ENCODE measurements around the gene PROSER2. TPM values are rescaled to one million over a fixed set of nuclear protein-coding genes. Genes with fewer than 3 reads are reported as not detected.

PROSER2 gene
- total and polyA plus RNA-seq, 10 donors, result 1.6 to 15.4 (median 6.1) TPM

- TF ChIP-seq CTCF (IDR thresholded peaks at IDR 0.05 in 8 of 11, conservative IDR thresholded peaks at IDR 0.05 in 3 of 11) (no peak), POLR2AphosphoS5 (IDR thresholded peaks at IDR 0.05) (no peak), POLR2A (IDR thresholded peaks at IDR 0.05) (no peak)
- H3K36me3 ChIP-seq, result no peaks in the 10 kb centered on the region
- H3K27ac ChIP-seq, result no peak overlapping the region
- no peaks in the 10 kb centered on the region for H3K9me3 ChIP-seq
- 87 to 93% (median 89%) methylated on average over 10 to 12 of the region's 12 CpGs for WGBS, 5 donors
- peaks cover 3 to 40% (median 13%) of the 10 kb centered on the region in 6 donors for H3K4me1 ChIP-seq
- DNase-seq, result peak; percentile 67
- no peaks in the 10 kb centered on the region for H3K27me3 ChIP-seq (replicated peaks in 1 of 7)
- no peak overlapping the region for H3K4me3 ChIP-seq
- intact Hi-C loops (cut with DNase I; ENCODE audit: low total_unique reads), result no loop called here
These were observed 55.6 kb downstream of the PROSER2 start for GRCh38 chr10:11878776-11879175.

- WGBS, 5 donors, result 83 to 88% (median 88%) methylated on average over 14 to 15 of the region's 15 CpGs
- DNase-seq, result peak; percentile 59
- Histone ChIP-seq H3K4me3 (no peak overlapping the region), H3K9me3 (no peaks in the 10 kb centered on the region), H3K27me3 (replicated peaks in 1 of 7) (no peaks in the 10 kb centered on the region), H3K4me1 (peaks cover under 1 to 32% (median 9%) of the 10 kb centered on the region in 6 donors), H3K27ac (no peak overlapping the region), H3K36me3 (no peaks in the 10 kb centered on the region)
- no peak for TF ChIP-seq POLR2AphosphoS5 (IDR thresholded peaks at IDR 0.05)
- no peak for TF ChIP-seq CTCF (IDR thresholded peaks at IDR 0.05 in 8 of 11, conservative IDR thresholded peaks at IDR 0.05 in 3 of 11)
- no peak for TF ChIP-seq POLR2A (IDR thresholded peaks at IDR 0.05)
- intact Hi-C loops (cut with DNase I; ENCODE audit: low total_unique reads), result no loop called here
These were observed 56.4 kb downstream of the PROSER2 start for GRCh38 chr10:11879387-11880094.

GRCh38 chr10:11880151-11881029 is 57.2 kb downstream of the PROSER2 start:
- 81 to 89% (median 86%) methylated on average over 25 to 32 of the region's 32 CpGs for WGBS, 5 donors
- H3K9me3 ChIP-seq, result no peaks in the 10 kb centered on the region
- H3K27ac ChIP-seq, result no peak overlapping the region
- no peaks in the 10 kb centered on the region for H3K27me3 ChIP-seq (replicated peaks in 1 of 7)
- peak; percentile 55 for DNase-seq
- H3K4me1 ChIP-seq, result peaks cover 0 to 24% (median under 1%) of the 10 kb centered on the region in 6 donors
- H3K4me3 ChIP-seq, result no peak overlapping the region
- no peaks in the 10 kb centered on the region for H3K36me3 ChIP-seq
- intact Hi-C loops (cut with DNase I; ENCODE audit: low total_unique reads), result no loop called here
- TF ChIP-seq CTCF (IDR thresholded peaks at IDR 0.05 in 8 of 11, conservative IDR thresholded peaks at IDR 0.05 in 3 of 11) (no peak), POLR2A (IDR thresholded peaks at IDR 0.05) (no peak), POLR2AphosphoS5 (IDR thresholded peaks at IDR 0.05) (no peak)

GRCh38 chr10:11881030-11881476 is 57.9 kb downstream of the PROSER2 start:
- no peaks in the 10 kb centered on the region for H3K36me3 ChIP-seq
- no peak for DNase-seq
- intact Hi-C loops (cut with DNase I; ENCODE audit: low total_unique reads), result no loop called here
- TF ChIP-seq POLR2AphosphoS5 (IDR thresholded peaks at IDR 0.05) (no peak), CTCF (IDR thresholded peaks at IDR 0.05 in 8 of 11, conservative IDR thresholded peaks at IDR 0.05 in 3 of 11) (no peak), POLR2A (IDR thresholded peaks at IDR 0.05) (no peak)
- no peaks in the 10 kb centered on the region for H3K27me3 ChIP-seq (replicated peaks in 1 of 7)
- H3K4me1 ChIP-seq, result peaks cover 0 to 17% (median 0%) of the 10 kb centered on the region in 6 donors
- no peak overlapping the region for H3K4me3 ChIP-seq
- no peak overlapping the region for H3K27ac ChIP-seq
- 83 to 89% (median 85%) methylated on average over 11 of the region's 11 CpGs for WGBS, 5 donors
- H3K9me3 ChIP-seq, result no peaks in the 10 kb centered on the region

Measured in spleen (tissue), 11 donors.